ENCODE results near the gene UGT2A3. TPM values are rescaled to one million over a fixed set of nuclear protein-coding genes. Genes with fewer than 3 reads are reported as not detected.

Gene UGT2A3
- total RNA-seq, 1 experiment from 2014 or later: not detected

DNA sequence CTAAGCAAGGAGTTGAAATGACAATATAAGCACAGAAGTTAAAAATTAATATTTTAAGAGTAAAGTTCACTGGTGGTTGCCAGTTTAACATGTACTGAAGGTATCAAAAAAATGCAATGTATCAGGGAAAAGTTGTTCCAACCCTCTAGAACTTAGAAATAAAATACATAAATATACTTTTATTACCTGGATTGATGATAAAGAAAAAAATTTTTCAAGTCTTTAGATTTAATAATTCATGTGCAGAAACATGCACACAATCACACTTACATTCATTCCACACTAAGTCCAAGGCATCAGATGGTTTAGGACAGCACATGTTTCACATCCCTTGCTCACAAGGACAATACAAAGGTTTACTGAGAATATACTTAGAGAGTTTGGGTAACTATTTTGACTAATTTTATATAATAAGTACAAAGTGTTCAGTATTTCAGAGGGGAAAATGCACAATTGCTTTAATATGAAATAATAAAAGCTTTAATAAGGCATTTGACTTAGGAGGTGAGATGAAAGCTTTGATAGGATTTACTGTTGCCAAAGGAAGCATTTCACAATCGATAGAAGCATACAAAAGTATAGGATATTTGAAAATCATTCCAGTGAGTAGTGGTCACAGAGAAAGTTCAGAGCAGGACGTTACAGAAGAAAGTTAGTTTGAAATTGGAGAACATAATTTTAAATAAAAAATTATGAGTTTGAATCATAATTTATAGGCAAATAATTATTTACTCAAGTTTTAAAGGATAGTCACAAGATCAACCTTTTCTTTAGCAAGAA is 392 bp upstream of the UGT2A3 start:
- ChIA-PET CTCF (no interaction called here), POLR2A (no interaction called here)
- intact Hi-C loops (cut with micrococcal nuclease): no loop called here
- TF ChIP-seq, protein P1, sequence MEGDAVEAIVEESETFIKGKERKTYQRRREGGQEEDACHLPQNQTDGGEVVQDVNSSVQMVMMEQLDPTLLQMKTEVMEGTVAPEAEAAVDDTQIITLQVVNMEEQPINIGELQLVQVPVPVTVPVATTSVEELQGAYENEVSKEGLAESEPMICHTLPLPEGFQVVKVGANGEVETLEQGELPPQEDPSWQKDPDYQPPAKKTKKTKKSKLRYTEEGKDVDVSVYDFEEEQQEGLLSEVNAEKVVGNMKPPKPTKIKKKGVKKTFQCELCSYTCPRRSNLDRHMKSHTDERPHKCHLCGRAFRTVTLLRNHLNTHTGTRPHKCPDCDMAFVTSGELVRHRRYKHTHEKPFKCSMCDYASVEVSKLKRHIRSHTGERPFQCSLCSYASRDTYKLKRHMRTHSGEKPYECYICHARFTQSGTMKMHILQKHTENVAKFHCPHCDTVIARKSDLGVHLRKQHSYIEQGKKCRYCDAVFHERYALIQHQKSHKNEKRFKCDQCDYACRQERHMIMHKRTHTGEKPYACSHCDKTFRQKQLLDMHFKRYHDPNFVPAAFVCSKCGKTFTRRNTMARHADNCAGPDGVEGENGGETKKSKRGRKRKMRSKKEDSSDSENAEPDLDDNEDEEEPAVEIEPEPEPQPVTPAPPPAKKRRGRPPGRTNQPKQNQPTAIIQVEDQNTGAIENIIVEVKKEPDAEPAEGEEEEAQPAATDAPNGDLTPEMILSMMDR (IDR thresholded peaks at IDR 0.05; ENCODE audit: unreplicated experiment): no peak
- H3K4me1 Mint-ChIP-seq (ENCODE audit: insufficient read depth, unreplicated experiment): no peaks in the 10 kb centered on the region
- no peaks in the 10 kb centered on the region for H3K9me3 Mint-ChIP-seq (ENCODE audit: unreplicated experiment)
- H3K27ac Mint-ChIP-seq (ENCODE audit: low read depth, unreplicated experiment): no peak overlapping the region
- H3K27me3 Mint-ChIP-seq (ENCODE audit: insufficient read depth, unreplicated experiment): no peaks in the 10 kb centered on the region
- BruUV-seq (replicated peaks): no TSS peak
- no peak for DNase-seq (ENCODE audit: unreplicated experiment)
- H3K36me3 Mint-ChIP-seq (ENCODE audit: insufficient read depth, unreplicated experiment): no peaks in the 10 kb centered on the region
- no peak overlapping the region for H3K4me3 Mint-ChIP-seq (ENCODE audit: unreplicated experiment)

DNA sequence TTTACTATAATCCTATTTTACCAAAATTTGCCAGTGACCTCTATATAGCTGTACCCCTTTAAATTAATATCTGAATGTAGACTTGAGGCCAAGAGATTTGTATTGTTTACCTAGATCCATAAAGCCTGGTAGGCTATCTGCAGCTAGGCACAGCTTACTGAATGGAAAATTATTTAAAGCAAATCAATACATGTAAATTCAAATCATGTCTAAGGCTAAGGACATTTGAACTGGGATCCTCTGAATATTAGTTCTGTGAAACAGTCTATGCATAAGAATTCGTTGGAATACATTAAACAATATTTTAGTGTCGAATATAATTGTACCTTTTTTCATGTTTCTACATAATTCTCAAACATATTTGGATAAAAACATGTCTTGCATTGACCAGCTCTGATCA is 1.6 kb downstream of the UGT2A3 start:
- POLR2A ChIA-PET: no interaction called here
- intact Hi-C loops (cut with micrococcal nuclease): no loop called here
- no TSS peak for BruUV-seq (replicated peaks)

DNA sequence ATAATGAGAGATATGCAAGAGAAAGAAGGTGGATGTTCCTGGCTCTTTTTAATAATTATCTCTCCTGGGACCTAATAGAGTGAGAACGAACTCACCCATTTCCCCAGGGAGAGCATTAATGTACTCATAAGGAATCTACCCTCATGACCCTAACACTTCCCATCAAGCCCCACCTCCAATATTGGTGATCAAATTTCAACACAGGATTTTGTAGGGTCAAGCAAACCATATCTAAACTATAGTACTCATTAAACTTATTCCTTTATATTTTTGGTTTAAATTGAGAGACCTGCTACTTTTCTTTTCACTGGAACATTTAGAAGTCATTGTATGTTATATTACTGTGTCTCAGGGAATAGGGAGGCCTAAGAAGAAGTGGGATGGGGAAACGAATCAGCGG is 2.6 kb downstream of the UGT2A3 start:
- Mint-ChIP-seq H3K36me3 (ENCODE audit: insufficient read depth, unreplicated experiment) (no peaks in the 10 kb centered on the region), H3K27ac (ENCODE audit: low read depth, unreplicated experiment) (no peak overlapping the region), H3K4me1 (ENCODE audit: insufficient read depth, unreplicated experiment) (no peaks in the 10 kb centered on the region), H3K9me3 (ENCODE audit: unreplicated experiment) (no peaks in the 10 kb centered on the region), H3K4me3 (ENCODE audit: unreplicated experiment) (no peak overlapping the region), H3K27me3 (ENCODE audit: insufficient read depth, unreplicated experiment) (no peaks in the 10 kb centered on the region)
- no peak for DNase-seq (ENCODE audit: unreplicated experiment)
- POLR2A ChIA-PET: no interaction called here
- no TSS peak for BruUV-seq (replicated peaks)
- intact Hi-C loops (cut with micrococcal nuclease): no loop called here
- CTCF ChIA-PET: no interaction called here
- TF ChIP-seq, protein P1 (IDR thresholded peaks at IDR 0.05; ENCODE audit: unreplicated experiment): no peak

More for the DNA sequence above, 1.6 kb downstream of the UGT2A3 start:
- no peak overlapping the region for H3K4me3 Mint-ChIP-seq (ENCODE audit: unreplicated experiment)
- H3K9me3 Mint-ChIP-seq (ENCODE audit: unreplicated experiment): no peaks in the 10 kb centered on the region
- H3K36me3 Mint-ChIP-seq (ENCODE audit: insufficient read depth, unreplicated experiment): no peaks in the 10 kb centered on the region
- no peak overlapping the region for H3K27ac Mint-ChIP-seq (ENCODE audit: low read depth, unreplicated experiment)
- TF ChIP-seq, protein P1 (IDR thresholded peaks at IDR 0.05; ENCODE audit: unreplicated experiment): no peak
- CTCF ChIA-PET: no interaction called here
- H3K4me1 Mint-ChIP-seq (ENCODE audit: insufficient read depth, unreplicated experiment): no peaks in the 10 kb centered on the region
- no peaks in the 10 kb centered on the region for H3K27me3 Mint-ChIP-seq (ENCODE audit: insufficient read depth, unreplicated experiment)
- no peak for DNase-seq (ENCODE audit: unreplicated experiment)

DNA sequence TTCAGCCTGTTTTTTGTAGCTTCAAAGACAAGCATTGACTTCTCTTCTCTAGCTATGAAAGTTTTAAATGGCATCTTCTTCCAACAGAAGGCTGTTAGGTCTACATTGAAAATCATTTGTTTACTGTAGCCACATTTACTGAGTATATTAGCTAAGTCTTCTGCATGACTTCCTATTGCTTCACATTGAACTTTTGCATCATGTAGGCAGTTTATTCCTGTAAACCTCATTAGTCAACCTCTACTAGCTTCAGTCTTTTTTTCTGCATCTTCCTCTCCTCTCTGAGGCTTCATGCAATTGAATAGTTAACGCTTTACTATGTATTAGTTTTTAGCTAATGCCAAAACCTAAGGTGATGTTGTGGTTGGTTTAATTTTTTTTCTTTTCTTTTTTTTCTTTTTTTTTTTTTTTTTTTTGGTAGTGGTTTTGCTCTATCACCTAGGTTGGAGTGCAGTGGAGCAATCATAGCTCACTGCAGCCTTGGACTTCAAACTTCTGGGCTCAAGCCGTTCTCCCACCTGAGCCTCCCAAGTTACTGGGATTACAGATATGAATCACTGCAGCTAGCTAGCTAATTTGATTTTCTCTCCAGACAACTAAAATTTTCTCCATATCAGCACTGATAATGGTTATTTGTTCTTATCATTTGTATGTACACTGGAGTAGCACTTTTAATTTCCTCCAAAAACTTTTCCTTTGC is 3.4 kb downstream of the UGT2A3 start:
- Mint-ChIP-seq H3K27ac (ENCODE audit: low read depth, unreplicated experiment) (no peak overlapping the region), H3K36me3 (ENCODE audit: insufficient read depth, unreplicated experiment) (no peaks in the 10 kb centered on the region), H3K4me3 (ENCODE audit: unreplicated experiment) (no peak overlapping the region), H3K4me1 (ENCODE audit: insufficient read depth, unreplicated experiment) (no peaks in the 10 kb centered on the region), H3K9me3 (ENCODE audit: unreplicated experiment) (no peaks in the 10 kb centered on the region), H3K27me3 (ENCODE audit: insufficient read depth, unreplicated experiment) (no peaks in the 10 kb centered on the region)
- ChIA-PET POLR2A (no interaction called here), CTCF (interaction anchor here (0.7 kb wide), 2 partner anchors 222 to 1236 kb away, joined by 3 read pairs; no protein-coding TSS in a partner anchor)
- DNase-seq (ENCODE audit: unreplicated experiment): no peak
- no TSS peak for BruUV-seq (replicated peaks)
- TF ChIP-seq, protein P1 (IDR thresholded peaks at IDR 0.05; ENCODE audit: unreplicated experiment): no peak
- intact Hi-C loops (cut with micrococcal nuclease): no loop called here
